Right kidney (tissue), 1 donor: ENCODE results near the gene MMS22L.

ENCODE experiments used
- DNase-seq: peaks from one replicate; pipeline ENCODE4 v3.0.0-alpha.2; 2016

Gene MMS22L

DNA sequence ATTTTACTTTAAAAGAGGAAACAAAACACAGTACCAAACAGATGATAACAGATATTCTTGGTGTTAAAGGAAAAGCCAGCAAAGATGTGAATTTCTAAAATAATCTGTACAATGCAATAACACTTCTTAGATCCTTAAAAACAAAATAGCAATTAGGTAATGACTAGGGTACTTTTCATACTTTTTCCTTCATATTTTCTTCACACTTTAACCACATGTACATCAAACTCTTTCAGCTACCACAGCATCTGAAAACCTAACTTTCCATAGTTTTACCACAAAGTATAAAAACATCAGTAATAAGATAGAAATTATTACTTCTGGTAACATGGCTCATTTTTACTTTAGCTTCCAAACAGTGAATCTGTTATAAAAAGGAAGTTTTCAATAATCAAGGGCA, 141.3 kb downstream of the MMS22L start:
- DNase-seq: no peak

- DNase-seq: no peak
These were observed 144.4 kb downstream of the MMS22L start for GRCh38 chr6:97138581-97138980.

- DNase-seq: no peak
These were observed 146.2 kb downstream of the MMS22L start for GRCh38 chr6:97136626-97137358.

- DNase-seq: no peak
These were observed 149.9 kb downstream of the MMS22L start for GRCh38 chr6:97133067-97133466.

DNA sequence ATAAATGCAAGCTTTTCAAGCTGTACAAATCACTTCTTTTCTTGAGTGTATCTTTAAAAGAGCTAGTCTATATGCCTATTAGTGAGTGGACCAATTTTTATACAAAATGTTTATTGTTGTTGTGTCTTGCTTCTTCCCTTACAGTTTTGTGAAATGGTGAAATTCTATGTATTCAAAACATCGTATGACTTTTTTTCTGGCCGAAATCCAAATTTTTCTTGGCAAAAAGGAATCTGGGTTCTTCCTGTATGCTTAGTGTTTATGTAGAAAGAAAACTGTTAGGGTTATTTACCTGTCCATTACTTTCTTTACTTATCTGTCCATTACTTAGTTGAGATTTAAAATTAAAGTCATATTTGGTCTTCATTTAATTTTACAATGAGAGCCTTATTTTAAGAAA, 153.9 kb downstream of the MMS22L start:
- no peak for DNase-seq

GRCh38 chr6:97128507-97128906, 154.5 kb downstream of the MMS22L start:
- DNase-seq: no peak

DNA sequence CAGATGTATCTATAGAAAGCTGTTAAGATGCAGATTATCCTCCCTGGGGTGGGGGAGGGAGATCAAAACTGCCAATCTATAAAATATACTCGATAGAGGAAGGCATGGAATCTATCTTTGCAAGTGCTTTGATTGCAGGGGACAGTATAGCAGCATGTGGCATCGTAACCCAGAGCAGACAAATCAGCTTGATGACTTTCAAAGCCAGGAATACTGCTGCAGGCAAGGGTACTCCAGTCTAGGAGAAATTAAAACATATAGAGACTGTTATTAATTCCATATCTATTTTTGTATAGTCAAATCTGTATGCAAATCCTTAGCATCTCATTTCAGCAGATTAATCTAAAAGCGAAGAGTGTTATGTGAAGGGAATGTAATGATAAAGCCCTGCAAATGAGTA, 159.4 kb downstream of the MMS22L start:
- DNase-seq: no peak

GRCh38 chr6:97123112-97123511, 159.9 kb downstream of the MMS22L start:
- no peak for DNase-seq

- no peak for DNase-seq
These were observed 162.5 kb downstream of the MMS22L start for GRCh38 chr6:97120511-97120910.

DNA sequence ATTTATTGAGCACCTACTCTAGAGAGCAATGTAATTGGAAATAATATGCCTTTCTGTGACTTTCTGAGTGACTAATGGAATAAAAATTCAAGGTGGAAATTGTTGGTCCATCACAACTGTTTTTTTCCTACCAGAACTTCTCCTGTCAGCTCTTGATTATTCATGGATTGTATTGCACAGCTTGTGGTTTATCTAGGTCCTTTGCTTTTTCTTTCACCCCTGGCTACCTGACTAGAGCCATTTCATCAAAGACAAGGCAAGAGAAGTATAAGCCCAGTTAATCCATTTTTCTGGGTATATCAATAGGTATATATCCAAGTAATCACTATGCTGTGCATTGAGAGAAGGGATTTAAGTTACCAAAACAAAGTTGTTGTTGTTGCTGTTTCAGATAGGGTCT, 168.4 kb downstream of the MMS22L start:
- DNase-seq: no peak

DNA sequence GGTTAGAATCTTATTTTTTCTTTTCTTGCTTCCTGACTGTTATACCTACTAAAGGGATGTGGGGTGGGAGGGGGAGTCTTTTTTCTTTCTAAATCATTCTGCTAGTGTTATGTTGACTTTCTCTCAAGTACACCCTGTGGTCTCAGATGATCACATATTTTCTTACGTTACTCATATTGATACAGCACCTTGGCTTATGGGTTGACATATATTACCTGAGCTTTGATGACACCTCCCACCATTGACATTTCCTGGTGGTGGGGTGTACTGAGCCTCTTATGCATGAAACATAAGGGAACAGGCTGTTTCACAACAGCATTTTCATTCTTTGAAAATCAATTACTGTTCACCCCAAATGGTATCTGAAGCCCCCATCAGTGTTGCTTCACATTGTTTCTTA, 169.8 kb downstream of the MMS22L start:
- no peak for DNase-seq

GRCh38 chr6:97111243-97111642, 171.8 kb downstream of the MMS22L start:
- no peak for DNase-seq

DNA sequence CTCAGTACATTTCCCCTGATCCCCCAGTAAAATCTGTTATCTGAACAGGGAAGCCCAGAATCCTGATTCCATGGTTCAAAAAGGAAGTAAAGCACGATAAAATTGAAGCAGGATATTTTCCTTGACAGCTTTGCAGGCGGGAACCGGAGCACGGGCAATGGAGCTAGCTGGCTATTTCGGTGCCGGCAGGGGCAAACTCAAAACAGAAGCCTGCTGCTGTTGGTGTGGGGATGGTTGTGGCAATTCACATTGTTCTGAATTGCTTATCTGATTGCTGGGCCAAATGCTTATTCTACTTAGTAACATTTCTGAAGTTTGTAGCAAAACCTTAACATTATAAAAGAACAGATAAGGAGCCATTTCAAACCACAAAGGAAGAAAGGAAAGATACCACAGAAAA, 172.4 kb downstream of the MMS22L start:
- no peak for DNase-seq

DNA sequence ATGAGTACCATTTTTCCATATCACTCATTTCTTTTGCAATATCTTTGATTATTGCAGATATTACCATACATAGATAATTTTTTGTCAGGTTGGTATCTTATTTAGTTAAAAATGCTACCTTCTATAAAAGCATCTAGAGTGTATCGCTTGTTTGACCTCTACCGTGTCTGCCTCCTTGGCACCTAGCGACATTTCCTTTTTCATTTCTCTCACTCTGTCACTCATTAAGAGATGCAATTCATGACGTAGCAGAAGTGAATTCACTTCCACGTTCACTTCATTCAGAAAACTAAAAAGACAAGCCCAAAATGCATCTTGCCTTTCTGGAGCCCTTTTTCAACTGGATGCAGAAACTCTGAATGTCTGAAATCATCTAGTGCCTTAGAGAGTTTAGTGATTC, 172.9 kb downstream of the MMS22L start:
- DNase-seq: no peak

DNA sequence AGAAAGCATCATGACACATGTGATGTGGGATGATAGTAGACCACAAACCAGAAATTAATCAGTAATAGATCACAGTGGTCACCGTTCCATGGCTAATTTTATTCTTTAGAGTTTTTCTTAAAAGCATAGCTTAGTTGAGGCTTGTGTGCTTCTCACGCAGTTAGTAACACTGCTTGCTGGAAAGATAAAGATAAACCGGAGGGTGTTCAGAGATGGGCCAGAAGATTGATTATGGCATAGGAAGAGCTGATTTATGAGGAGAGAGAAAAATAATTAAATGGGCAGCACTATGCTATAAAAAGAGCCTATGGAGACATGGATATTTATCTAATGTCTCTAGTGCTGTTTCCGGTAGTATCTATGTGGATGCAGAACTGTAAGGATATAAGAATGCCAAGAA, 173.6 kb downstream of the MMS22L start:
- DNase-seq: no peak

DNA sequence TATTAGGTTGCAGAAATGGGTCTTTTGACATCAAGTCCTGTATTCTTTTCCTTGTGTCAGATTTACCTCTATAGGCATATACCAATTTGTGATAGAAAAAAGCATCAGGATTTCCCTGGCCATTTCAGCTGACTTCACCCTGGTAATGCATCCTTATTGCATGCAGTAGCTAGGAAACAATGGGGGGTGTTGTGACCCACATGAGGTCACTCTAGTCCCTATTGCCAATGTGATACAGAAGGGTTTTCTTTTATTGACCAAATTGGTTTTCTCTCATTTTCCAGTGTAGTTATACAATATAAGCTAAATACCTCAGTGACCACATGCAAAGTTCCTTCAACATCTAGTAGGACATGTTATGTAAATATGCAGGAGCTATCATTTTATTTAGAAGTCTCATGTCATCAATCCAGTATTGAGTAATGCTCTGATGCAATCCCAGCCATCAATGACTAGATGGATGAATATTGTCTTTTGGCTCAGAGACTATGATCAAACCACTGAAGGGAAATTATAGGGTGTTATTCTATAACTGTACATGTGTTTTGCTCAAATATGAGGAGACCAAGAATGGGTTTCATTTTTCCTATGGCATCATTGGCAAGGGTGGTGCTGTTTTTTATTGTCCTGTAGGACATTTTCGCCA, 180.7 kb downstream of the MMS22L start:
- no peak for DNase-seq

GRCh38 chr6:97100696-97101095, 182.3 kb downstream of the MMS22L start:
- DNase-seq: no peak

- no peak for DNase-seq
These were observed 185.7 kb downstream of the MMS22L start for GRCh38 chr6:97097068-97098047.

DNA sequence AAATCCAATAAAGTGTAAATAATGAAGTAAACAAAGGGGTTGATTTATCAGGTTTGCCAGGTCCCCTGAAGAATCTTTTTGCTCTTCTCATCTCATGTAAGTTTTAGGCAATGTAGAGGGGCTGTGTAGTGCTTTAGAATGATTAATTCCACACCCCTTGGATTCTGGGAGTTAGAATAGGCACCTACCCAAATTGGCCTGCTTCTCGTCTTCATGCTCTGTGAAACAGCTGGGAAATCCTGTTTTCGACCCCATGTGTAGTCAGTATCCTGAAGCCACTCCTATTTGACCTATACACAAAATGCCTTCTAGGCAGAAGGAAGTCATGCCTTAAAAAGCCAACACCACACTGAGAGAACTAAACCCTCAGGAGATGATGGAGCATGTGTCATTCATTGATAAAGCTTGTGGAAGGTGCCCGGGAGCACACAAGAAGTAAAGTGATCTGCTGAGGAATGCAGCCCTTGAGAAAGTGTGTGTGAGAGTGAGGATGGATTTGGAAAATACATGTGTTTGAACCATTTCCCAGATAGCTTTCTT, 187.6 kb downstream of the MMS22L start:
- DNase-seq: no peak

- DNase-seq: no peak
These were observed 188.6 kb downstream of the MMS22L start for GRCh38 chr6:97094376-97094775.

GRCh38 chr6:97092673-97093305, 190.2 kb downstream of the MMS22L start:
- no peak for DNase-seq
